Psoas muscle (tissue), 8 donors: ENCODE measurements around the gene DVL1. TPM values are rescaled to one million over a fixed set of nuclear protein-coding genes. Genes with fewer than 3 reads are reported as not detected.
A peak's percentile ranks its signal among the peaks of the same experiment; 100 is the strongest.

Experiments
- ATAC-seq, 4 donors: fragments of 200-7000 bp; cut with Tn5 transposase; one replicate each; pipeline ENCODE4 v1.9.1; 2020; ENCODE audit warnings: moderate library complexity in 3 of 4, mild to moderate bottlenecking in 2 of 4
- DNase-seq, 2 donors: peaks; one replicate each; pipeline ENCODE4 v3.0.0-alpha.2; 2020
- H3K27ac ChIP-seq: fragments of 200-600 bp; one replicate; pipeline ENCODE4 v1.8.0; 2022
- H3K27me3 ChIP-seq, 3 donors: fragments of 200-600 bp in 1 of 3; one replicate each; pipeline versions ENCODE4 v1.6.1 to v1.8.0; 2013 to 2022; ENCODE audit warnings: low read length in 2 of 3, mild to moderate bottlenecking in 2 of 3, moderate library complexity in 1 of 3; ENCODE audit not compliant: insufficient read depth in 3 of 3
- H3K36me3 ChIP-seq, 2 donors: fragments of 200-600 bp in 1 of 2; one replicate each; pipeline versions ENCODE4 v1.6.1 to v1.8.0; 2013 to 2022; ENCODE audit warnings: low read depth in 1 of 2, mild to moderate bottlenecking in 1 of 2, moderate library complexity in 1 of 2; ENCODE audit not compliant: insufficient read depth in 1 of 2
- H3K4me1 ChIP-seq: fragments of 200-600 bp; one replicate; pipeline ENCODE4 v1.8.0; 2022
- H3K4me3 ChIP-seq: fragments of 200-600 bp; one replicate; pipeline ENCODE4 v1.8.0; 2022; ENCODE audit warnings: mild to moderate bottlenecking
- H3K9me3 ChIP-seq: fragments of 200-600 bp; one replicate; pipeline ENCODE4 v1.8.0; 2022
- CTCF ChIP-seq: fragments of 200-600 bp; IDR thresholded peaks from one replicate; pipeline ENCODE4 v1.8.0; 2022; ENCODE audit warnings: antibody characterized with exemption
- WGBS, 3 donors: extraction: QIAGEN DNeasy Blood & Tissue Kit; methylation state at CpG; one replicate each; pipeline versions ENCODE4 v1.1.6 to v1.1.7; 2013; 5-methylcytosine and 5-hydroxymethylcytosine counted together
- intact Hi-C, 2 donors: fragments of 100-400 bp; cut with DNase I; formaldehyde crosslinking; loops; one replicate each; pipeline versions ENCODE4 v1.11.0 to v1.14.2; 2022
- polyA plus RNA-seq, 3 donors: library from polyadenylated mRNA; stranded (reverse); fragments of 200-250 nt; gene quantifications; one replicate each; pipeline ENCODE4 v1.2.3, GENCODE V29; 2013
- total RNA-seq, 4 donors: library from RNA; stranded (reverse); fragmentation: NEBNext Ultra II Directional in 2 of 4; extraction: Animal tissue kit (Norgen Biotek cat#: 25700) in 2 of 4; gene quantifications; one replicate each; pipeline versions ENCODE4 v1.2.1 to v1.2.4, GENCODE V29; 2021 to 2023
- donor health status: healthy with polysubstance abuse.
- donor health status: DM: no; HTN: no; CAD: no; lungs with moderate emphysema.
- donor health status: Bipolar disorder and iron deficiency.
- donor health status: healthy.
- donor health status: DM: yes; HTN: yes; CAD: no.
- donor health status: DM: no; HTN: no; CAD: no.
- donor health status: DM: no; HTN: no; CAD: no.
- donor health status: DM: yes; HTN: yes; CAD: no.

The DVL1 gene
- total and polyA plus RNA-seq, 7 donors, result 162 to 215 (median 208) TPM

- H3K9me3 ChIP-seq, result no peaks in the 10 kb centered on the region
- WGBS, 3 donors, result 82 to 88% (median 84%) methylated on average over 29 to 31 of the region's 31 CpGs
- no peak for DNase-seq
- peaks cover 32% of the 10 kb centered on the region for H3K4me1 ChIP-seq
- intact Hi-C loops, result no loop called here
- ATAC-seq, result no peak
- H3K27me3 ChIP-seq, result no peaks in the 10 kb centered on the region
- H3K36me3 ChIP-seq, result peaks cover 0 to 4% of the 10 kb centered on the region in 2 donors
- TF ChIP-seq CTCF, result no peak
- H3K4me3 ChIP-seq, result no peak overlapping the region
- H3K27ac ChIP-seq, result no peak overlapping the region
These were observed 46.2 kb downstream of the DVL1 start for GRCh38 chr1:1302951-1303509.

- peak; percentile 25 for TF ChIP-seq CTCF
- intact Hi-C loops, result no loop called here
- peaks cover 31% of the 10 kb centered on the region for H3K4me1 ChIP-seq
- no peak for ATAC-seq
- WGBS, 3 donors, result 91 to 93% (median 91%) methylated on average over 8 to 9 of the region's 9 CpGs
- no peak for DNase-seq
- H3K27me3 ChIP-seq, result no peaks in the 10 kb centered on the region
- no peak overlapping the region for H3K4me3 ChIP-seq
- no peaks in the 10 kb centered on the region for H3K9me3 ChIP-seq
- H3K36me3 ChIP-seq, result peaks cover 0 to 9% of the 10 kb centered on the region in 2 donors
- no peak overlapping the region for H3K27ac ChIP-seq
These were observed 47.2 kb downstream of the DVL1 start for GRCh38 chr1:1302006-1302430.

GRCh38 chr1:1300352-1300739, 48.9 kb downstream of the DVL1 start:
- WGBS, 3 donors, result 85 to 87% (median 86%) methylated on average over 12 of the region's 12 CpGs
- H3K36me3 ChIP-seq, result peaks cover 0 to 26% of the 10 kb centered on the region in 2 donors
- no peak overlapping the region for H3K27ac ChIP-seq
- no peak for ATAC-seq
- H3K4me1 ChIP-seq, result peaks cover 15% of the 10 kb centered on the region
- no peak for DNase-seq
- intact Hi-C loops, result no loop called here
- no peaks in the 10 kb centered on the region for H3K27me3 ChIP-seq
- H3K9me3 ChIP-seq, result no peaks in the 10 kb centered on the region
- TF ChIP-seq CTCF, result no peak
- H3K4me3 ChIP-seq, result no peak overlapping the region

- DNase-seq (no peak), ATAC-seq (no peak)
- Histone ChIP-seq H3K36me3 (peaks cover 0 to 31% of the 10 kb centered on the region in 2 donors), H3K27me3 (no peaks in the 10 kb centered on the region), H3K27ac (no peak overlapping the region), H3K4me1 (peaks cover 9% of the 10 kb centered on the region), H3K4me3 (no peak overlapping the region), H3K9me3 (no peaks in the 10 kb centered on the region)
- TF ChIP-seq CTCF, result peak; percentile 6
- 78 to 85% (median 82%) methylated on average over 21 to 22 of the region's 22 CpGs for WGBS, 3 donors
- intact Hi-C loops, result no loop called here
These were observed 49.4 kb downstream of the DVL1 start for GRCh38 chr1:1299686-1300351.
